Sigmoid colon (tissue), 7 donors: ENCODE results near the gene NANS. TPM values are rescaled to one million over a fixed set of nuclear protein-coding genes. Genes with fewer than 3 reads are reported as not detected.

ENCODE experiments used
- DNase-seq: peaks from one replicate; pipeline ENCODE4 v3.0.0-alpha.2; 2019
- H3K27ac ChIP-seq, 4 donors: fragments of 200-600 bp; sonication (generic); one replicate each; pipeline ENCODE4 v1.5.1; 2016 to 2019; ENCODE audit warnings: mild to moderate bottlenecking in 1 of 4
- H3K27me3 ChIP-seq, 3 donors: fragments of 200-600 bp; sonication (generic); one replicate each; pipeline ENCODE4 v1.5.1; 2019; ENCODE audit warnings: mild to moderate bottlenecking in 1 of 3
- H3K36me3 ChIP-seq, 4 donors: fragments of 200-600 bp; sonication (generic); one replicate each; pipeline ENCODE4 v1.5.1; 2016 to 2019
- H3K4me1 ChIP-seq, 4 donors: fragments of 200-600 bp; sonication (generic); one replicate each; pipeline ENCODE4 v1.5.1; 2017 to 2019
- H3K4me3 ChIP-seq, 4 donors: fragments of 200-600 bp; sonication (generic); one replicate each; pipeline ENCODE4 v1.5.1; 2017 to 2019; ENCODE audit warnings: mild to moderate bottlenecking in 2 of 4, moderate library complexity in 1 of 4
- H3K9me3 ChIP-seq, 4 donors: fragments of 200-600 bp in 3 of 4; sonication (generic) in 3 of 4; one replicate each; pipeline versions ENCODE4 v1.5.1 to v1.6.1; 2013 to 2019
- CTCF ChIP-seq, 4 experiments: fragments of 450-650 bp in 3 of 4; fragments of 200-600 bp in 1 of 4; IDR thresholded peaks; one replicate each; pipeline ENCODE4 v1.5.1; 2016 to 2019; ENCODE audit warnings: antibody characterized with exemption in 4 of 4, mild to moderate bottlenecking in 3 of 4, moderate library complexity in 2 of 4
- EP300 ChIP-seq, 4 donors: sonication (generic); formaldehyde crosslinking; IDR thresholded peaks; one replicate each; pipeline ENCODE4 v1.6.1; 2017; ENCODE audit warnings: antibody characterized with exemption in 4 of 4
- POLR2A ChIP-seq, 2 donors: fragments of 450-650 bp; IDR thresholded peaks; one replicate each; pipeline ENCODE4 v1.6.1; 2016; ENCODE audit warnings: antibody characterized with exemption in 2 of 2, mild to moderate bottlenecking in 2 of 2, moderate library complexity in 2 of 2
- POLR2AphosphoS5 ChIP-seq, 4 donors: sonication (generic); formaldehyde crosslinking; IDR thresholded peaks; one replicate each; pipeline ENCODE4 v1.6.1; 2017; ENCODE audit warnings: antibody characterized with exemption in 4 of 4
- WGBS, 2 donors: extraction: QIAGEN DNeasy Blood & Tissue Kit; methylation state at CpG; one replicate each; pipeline ENCODE4 v1.1.7; 2013; 5-methylcytosine and 5-hydroxymethylcytosine counted together
- intact Hi-C: fragments of 100-400 bp; cut with DNase I; formaldehyde crosslinking; loops from one replicate; pipeline ENCODE4 v1.15.1; 2023
- polyA plus RNA-seq, 3 donors: library from polyadenylated mRNA; stranded (reverse); fragments of 200-250 nt; gene quantifications; one replicate each; pipeline ENCODE4 v1.2.3, GENCODE V29; 2013
- total RNA-seq, 4 donors: library from RNA; depleted of rRNA; stranded (reverse); fragments of >200 nt; gene quantifications; one replicate each; pipeline ENCODE4 v1.1.0, GENCODE V29; 2016
- donor health status: healthy with polysubstance abuse.
- donor health status: Bipolar disorder and iron deficiency.
- donor health status: healthy.

The NANS gene
- total and polyA plus RNA-seq, 7 donors, result 24.6 to 470 (median 38.1) TPM

GRCh38 chr9:98062161-98062560, 5.6 kb downstream of the NANS start:
- Histone ChIP-seq H3K27ac (no peak overlapping the region), H3K4me3 (no peak overlapping the region), H3K9me3 (no peaks in the 10 kb centered on the region), H3K27me3 (no peaks in the 10 kb centered on the region), H3K4me1 (peaks cover 0 to 16% (median 8%) of the 10 kb centered on the region in 4 donors), H3K36me3 (peaks cover 0 to 53% (median 15%) of the 10 kb centered on the region in 4 donors)
- WGBS, 2 donors, result 56 to 77% methylated on average over 3 of the region's 3 CpGs
- no peak for TF ChIP-seq POLR2AphosphoS5 (IDR thresholded peaks at IDR 0.05)
- intact Hi-C loops, result no loop called here
- no peak for DNase-seq

- TF ChIP-seq EP300 (IDR thresholded peaks at IDR 0.05), result no peak
- TF ChIP-seq POLR2AphosphoS5 (IDR thresholded peaks at IDR 0.05), result no peak
- no peak for TF ChIP-seq CTCF (IDR thresholded peaks at IDR 0.05)
- TF ChIP-seq POLR2A (IDR thresholded peaks at IDR 0.05), result no peak
- no peak overlapping the region for H3K4me3 ChIP-seq
- H3K36me3 ChIP-seq, result peaks cover 0 to 53% (median 15%) of the 10 kb centered on the region in 4 donors
- no peak overlapping the region for H3K27ac ChIP-seq
- no peaks in the 10 kb centered on the region for H3K9me3 ChIP-seq
- no peak for DNase-seq
- WGBS, 2 donors, result 92 to 94% methylated on average over 8 of the region's 8 CpGs
- intact Hi-C loops, result no loop called here
- no peaks in the 10 kb centered on the region for H3K27me3 ChIP-seq
- no peaks in the 10 kb centered on the region for H3K4me1 ChIP-seq
These were observed 8.3 kb downstream of the NANS start for GRCh38 chr9:98064623-98065392.

- TF ChIP-seq EP300 (IDR thresholded peaks at IDR 0.05) (no peak), CTCF (IDR thresholded peaks at IDR 0.05) (no peak), POLR2A (IDR thresholded peaks at IDR 0.05) (no peak), POLR2AphosphoS5 (IDR thresholded peaks at IDR 0.05) (no peak)
- H3K9me3 ChIP-seq, result no peaks in the 10 kb centered on the region
- H3K4me1 ChIP-seq, result no peaks in the 10 kb centered on the region
- peaks cover 0 to 46% (median 13%) of the 10 kb centered on the region in 4 donors for H3K36me3 ChIP-seq
- WGBS, 2 donors, result 16 to 73% methylated on average over 3 of the region's 3 CpGs
- no peak overlapping the region for H3K27ac ChIP-seq
- H3K4me3 ChIP-seq, result no peak overlapping the region
- intact Hi-C loops, result no loop called here
- H3K27me3 ChIP-seq, result no peaks in the 10 kb centered on the region
- no peak for DNase-seq
These were observed 9.7 kb downstream of the NANS start for GRCh38 chr9:98066235-98066634.

GRCh38 chr9:98067184-98067583, 10.7 kb downstream of the NANS start:
- intact Hi-C loops, result no loop called here
- Histone ChIP-seq H3K4me3 (no peak overlapping the region), H3K27me3 (no peaks in the 10 kb centered on the region), H3K9me3 (no peaks in the 10 kb centered on the region), H3K27ac (no peak overlapping the region), H3K4me1 (no peaks in the 10 kb centered on the region), H3K36me3 (peaks cover 0 to 36% (median 9%) of the 10 kb centered on the region in 4 donors)
- WGBS, 2 donors, result 45 to 73% methylated on average over 2 of the region's 2 CpGs
- no peak for DNase-seq
- no peak for TF ChIP-seq POLR2A (IDR thresholded peaks at IDR 0.05)
- no peak for TF ChIP-seq EP300 (IDR thresholded peaks at IDR 0.05)
- TF ChIP-seq CTCF (IDR thresholded peaks at IDR 0.05), result no peak
- no peak for TF ChIP-seq POLR2AphosphoS5 (IDR thresholded peaks at IDR 0.05)

- H3K27me3 ChIP-seq, result no peaks in the 10 kb centered on the region
- H3K27ac ChIP-seq, result no peak overlapping the region
- intact Hi-C loops, result no loop called here
- WGBS, 2 donors, result 93 to 96% methylated on average over 6 of the region's 6 CpGs
- TF ChIP-seq EP300 (IDR thresholded peaks at IDR 0.05) (no peak), CTCF (IDR thresholded peaks at IDR 0.05) (no peak), POLR2A (IDR thresholded peaks at IDR 0.05) (no peak), POLR2AphosphoS5 (IDR thresholded peaks at IDR 0.05) (no peak)
- no peak for DNase-seq
- H3K4me1 ChIP-seq, result peaks cover 0 to 7% (median 6%) of the 10 kb centered on the region in 4 donors
- H3K4me3 ChIP-seq, result no peak overlapping the region
- no peaks in the 10 kb centered on the region for H3K9me3 ChIP-seq
- peaks cover 0 to 14% (median under 1%) of the 10 kb centered on the region in 4 donors for H3K36me3 ChIP-seq
These were observed 13.0 kb downstream of the NANS start for GRCh38 chr9:98069551-98069950.
